ENCODE results near the gene FCRLB.
A peak's percentile ranks its signal among the peaks of the same experiment; 100 is the strongest.

FCRLB gene

DNA sequence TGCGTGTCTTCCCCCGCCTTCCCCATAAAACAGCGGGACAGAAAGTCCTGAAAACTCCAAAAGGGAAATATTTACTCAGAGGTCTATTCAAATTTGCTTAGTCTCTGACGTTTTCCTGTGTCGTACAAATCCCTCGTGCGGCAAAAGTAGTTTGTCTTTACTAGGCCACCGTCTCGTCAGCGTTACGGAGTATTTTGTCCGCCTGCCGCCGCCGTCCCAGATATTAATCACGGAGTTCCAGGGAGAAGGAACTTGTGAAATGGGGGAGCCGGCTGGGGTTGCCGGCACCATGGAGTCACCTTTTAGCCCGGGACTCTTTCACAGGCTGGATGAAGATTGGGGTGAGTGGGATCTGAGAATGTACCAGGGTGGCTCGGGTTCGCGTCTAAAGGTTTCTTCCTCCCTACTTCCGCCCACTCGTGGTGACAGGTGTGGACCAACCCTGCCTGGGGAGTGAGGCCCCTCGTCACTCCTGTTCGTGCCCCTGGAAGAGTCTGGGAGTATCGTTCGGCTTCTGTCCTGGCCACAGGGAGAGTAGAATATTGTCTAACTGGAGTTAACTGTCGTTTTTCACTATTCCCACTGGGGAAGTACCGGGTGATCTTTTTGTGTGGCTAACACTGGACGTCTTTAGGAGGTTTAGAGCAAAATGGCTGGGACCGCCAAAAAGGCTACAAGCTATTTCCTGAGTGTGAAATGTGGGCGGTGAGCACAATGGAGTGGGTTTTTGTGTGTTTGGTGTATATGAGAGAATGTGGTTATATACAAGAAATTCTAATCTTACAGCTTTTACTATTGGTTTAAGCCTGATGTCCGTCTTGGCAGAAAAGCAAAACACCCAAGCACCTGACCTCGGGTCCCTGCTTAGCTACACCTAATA lies 45.0 kb downstream of the FCRLB start, which contains the start of gene ATF6 (continued):
- TF ChIP-seq, protein P1, sequence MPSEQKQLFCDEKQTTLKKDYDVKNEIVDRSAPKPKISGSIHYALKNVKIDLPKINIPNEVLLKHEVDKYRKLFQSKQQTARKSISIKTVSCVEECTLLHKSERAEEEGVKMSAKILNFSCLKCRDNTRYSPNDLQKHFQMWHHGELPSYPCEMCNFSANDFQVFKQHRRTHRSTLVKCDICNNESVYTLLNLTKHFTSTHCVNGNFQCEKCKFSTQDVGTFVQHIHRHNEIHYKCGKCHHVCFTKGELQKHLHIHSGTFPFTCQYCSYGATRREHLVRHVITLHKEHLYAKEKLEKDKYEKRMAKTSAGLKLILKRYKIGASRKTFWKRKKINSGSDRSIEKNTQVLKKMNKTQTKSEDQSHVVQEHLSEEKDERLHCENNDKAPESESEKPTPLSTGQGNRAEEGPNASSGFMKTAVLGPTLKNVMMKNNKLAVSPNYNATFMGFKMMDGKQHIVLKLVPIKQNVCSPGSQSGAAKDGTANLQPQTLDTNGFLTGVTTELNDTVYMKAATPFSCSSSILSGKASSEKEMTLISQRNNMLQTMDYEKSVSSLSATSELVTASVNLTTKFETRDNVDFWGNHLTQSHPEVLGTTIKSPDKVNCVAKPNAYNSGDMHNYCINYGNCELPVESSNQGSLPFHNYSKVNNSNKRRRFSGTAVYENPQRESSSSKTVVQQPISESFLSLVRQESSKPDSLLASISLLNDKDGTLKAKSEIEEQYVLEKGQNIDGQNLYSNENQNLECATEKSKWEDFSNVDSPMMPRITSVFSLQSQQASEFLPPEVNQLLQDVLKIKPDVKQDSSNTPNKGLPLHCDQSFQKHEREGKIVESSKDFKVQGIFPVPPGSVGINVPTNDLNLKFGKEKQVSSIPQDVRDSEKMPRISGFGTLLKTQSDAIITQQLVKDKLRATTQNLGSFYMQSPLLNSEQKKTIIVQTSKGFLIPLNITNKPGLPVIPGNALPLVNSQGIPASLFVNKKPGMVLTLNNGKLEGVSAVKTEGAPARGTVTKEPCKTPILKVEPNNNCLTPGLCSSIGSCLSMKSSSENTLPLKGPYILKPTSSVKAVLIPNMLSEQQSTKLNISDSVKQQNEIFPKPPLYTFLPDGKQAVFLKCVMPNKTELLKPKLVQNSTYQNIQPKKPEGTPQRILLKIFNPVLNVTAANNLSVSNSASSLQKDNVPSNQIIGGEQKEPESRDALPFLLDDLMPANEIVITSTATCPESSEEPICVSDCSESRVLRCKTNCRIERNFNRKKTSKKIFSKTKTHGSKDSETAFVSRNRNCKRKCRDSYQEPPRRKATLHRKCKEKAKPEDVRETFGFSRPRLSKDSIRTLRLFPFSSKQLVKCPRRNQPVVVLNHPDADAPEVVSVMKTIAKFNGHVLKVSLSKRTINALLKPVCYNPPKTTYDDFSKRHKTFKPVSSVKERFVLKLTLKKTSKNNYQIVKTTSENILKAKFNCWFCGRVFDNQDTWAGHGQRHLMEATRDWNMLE (tag by site-specific recombination; conservative IDR thresholded peaks at IDR 0.05; ENCODE audit: low read depth): peak; percentile 55
- no peak for TF ChIP-seq ZNF658 (tag by site-specific recombination; IDR thresholded peaks at IDR 0.05)
- TF ChIP-seq, protein P2, sequence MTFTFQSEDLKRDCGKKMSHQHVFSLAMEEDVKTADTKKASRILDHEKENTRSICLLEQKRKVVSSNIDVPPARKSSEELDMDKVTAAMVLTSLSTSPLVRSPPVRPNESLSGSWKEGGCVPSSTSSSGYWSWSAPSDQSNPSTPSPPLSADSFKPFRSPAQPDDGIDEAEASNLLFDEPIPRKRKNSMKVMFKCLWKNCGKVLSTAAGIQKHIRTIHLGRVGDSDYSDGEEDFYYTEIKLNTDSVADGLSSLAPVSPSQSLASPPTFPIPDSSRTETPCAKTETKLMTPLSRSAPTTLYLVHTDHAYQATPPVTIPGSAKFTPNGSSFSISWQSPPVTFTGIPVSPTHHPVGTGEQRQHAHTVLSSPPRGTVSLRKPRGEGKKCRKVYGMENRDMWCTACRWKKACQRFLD (tag by site-specific recombination; IDR thresholded peaks at IDR 0.05): no peak
- 0 out of 2 replicates have a peak, but pooled peaks have one; percentile 35 for TF ChIP-seq FEZF1 (tag by site-specific recombination; IDR thresholded peaks at IDR 0.05)
- TF ChIP-seq, protein P3, sequence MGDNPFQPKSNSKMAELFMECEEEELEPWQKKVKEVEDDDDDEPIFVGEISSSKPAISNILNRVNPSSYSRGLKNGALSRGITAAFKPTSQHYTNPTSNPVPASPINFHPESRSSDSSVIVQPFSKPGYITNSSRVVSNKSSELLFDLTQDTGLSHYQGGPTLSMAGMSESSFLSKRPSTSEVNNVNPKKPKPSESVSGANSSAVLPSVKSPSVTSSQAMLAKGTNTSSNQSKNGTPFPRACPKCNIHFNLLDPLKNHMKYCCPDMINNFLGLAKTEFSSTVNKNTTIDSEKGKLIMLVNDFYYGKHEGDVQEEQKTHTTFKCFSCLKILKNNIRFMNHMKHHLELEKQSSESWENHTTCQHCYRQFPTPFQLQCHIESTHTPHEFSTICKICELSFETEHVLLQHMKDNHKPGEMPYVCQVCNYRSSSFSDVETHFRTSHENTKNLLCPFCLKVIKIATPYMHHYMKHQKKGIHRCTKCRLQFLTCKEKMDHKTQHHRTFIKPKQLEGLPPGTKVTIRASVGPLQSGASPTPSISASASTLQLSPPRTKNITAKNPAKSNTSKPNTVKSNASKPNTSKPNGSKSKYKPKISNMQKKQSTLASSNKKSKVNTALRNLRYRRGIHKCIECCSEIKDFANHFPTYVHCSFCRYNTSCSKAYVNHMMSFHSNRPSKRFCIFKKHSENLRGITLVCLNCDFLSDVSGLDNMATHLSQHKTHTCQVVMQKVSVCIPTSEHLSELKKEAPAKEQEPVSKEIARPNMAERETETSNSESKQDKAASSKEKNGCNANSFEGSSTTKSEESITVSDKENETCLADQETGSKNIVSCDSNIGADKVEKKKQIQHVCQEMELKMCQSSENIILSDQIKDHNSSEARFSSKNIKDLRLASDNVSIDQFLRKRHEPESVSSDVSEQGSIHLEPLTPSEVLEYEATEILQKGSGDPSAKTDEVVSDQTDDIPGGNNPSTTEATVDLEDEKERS (tag by site-specific recombination; IDR thresholded peaks at IDR 0.05): no peak
- TF ChIP-seq, protein P4, sequence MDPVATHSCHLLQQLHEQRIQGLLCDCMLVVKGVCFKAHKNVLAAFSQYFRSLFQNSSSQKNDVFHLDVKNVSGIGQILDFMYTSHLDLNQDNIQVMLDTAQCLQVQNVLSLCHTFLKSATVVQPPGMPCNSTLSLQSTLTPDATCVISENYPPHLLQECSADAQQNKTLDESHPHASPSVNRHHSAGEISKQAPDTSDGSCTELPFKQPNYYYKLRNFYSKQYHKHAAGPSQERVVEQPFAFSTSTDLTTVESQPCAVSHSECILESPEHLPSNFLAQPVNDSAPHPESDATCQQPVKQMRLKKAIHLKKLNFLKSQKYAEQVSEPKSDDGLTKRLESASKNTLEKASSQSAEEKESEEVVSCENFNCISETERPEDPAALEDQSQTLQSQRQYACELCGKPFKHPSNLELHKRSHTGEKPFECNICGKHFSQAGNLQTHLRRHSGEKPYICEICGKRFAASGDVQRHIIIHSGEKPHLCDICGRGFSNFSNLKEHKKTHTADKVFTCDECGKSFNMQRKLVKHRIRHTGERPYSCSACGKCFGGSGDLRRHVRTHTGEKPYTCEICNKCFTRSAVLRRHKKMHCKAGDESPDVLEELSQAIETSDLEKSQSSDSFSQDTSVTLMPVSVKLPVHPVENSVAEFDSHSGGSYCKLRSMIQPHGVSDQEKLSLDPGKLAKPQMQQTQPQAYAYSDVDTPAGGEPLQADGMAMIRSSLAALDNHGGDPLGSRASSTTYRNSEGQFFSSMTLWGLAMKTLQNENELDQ (tag by site-specific recombination; IDR thresholded peaks at IDR 0.05; ENCODE audit: low read depth): no peak
- TF ChIP-seq ZNF354C (tag by site-specific recombination; IDR thresholded peaks at IDR 0.05; ENCODE audit: borderline replicate concordance, low read depth): no peak
- TF ChIP-seq ZNF510 (tag by site-specific recombination; IDR thresholded peaks at IDR 0.05; ENCODE audit: insufficient replicate concordance): no peak
- TF ChIP-seq, protein P5, sequence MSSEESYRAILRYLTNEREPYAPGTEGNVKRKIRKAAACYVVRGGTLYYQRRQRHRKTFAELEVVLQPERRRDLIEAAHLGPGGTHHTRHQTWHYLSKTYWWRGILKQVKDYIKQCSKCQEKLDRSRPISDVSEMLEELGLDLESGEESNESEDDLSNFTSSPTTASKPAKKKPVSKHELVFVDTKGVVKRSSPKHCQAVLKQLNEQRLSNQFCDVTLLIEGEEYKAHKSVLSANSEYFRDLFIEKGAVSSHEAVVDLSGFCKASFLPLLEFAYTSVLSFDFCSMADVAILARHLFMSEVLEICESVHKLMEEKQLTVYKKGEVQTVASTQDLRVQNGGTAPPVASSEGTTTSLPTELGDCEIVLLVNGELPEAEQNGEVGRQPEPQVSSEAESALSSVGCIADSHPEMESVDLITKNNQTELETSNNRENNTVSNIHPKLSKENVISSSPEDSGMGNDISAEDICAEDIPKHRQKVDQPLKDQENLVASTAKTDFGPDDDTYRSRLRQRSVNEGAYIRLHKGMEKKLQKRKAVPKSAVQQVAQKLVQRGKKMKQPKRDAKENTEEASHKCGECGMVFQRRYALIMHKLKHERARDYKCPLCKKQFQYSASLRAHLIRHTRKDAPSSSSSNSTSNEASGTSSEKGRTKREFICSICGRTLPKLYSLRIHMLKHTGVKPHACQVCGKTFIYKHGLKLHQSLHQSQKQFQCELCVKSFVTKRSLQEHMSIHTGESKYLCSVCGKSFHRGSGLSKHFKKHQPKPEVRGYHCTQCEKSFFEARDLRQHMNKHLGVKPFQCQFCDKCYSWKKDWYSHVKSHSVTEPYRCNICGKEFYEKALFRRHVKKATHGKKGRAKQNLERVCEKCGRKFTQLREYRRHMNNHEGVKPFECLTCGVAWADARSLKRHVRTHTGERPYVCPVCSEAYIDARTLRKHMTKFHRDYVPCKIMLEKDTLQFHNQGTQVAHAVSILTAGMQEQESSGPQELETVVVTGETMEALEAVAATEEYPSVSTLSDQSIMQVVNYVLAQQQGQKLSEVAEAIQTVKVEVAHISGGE (tag by site-specific recombination; conservative IDR thresholded peaks at IDR 0.05; ENCODE audit: low read depth): peak; percentile 98
- TF ChIP-seq, protein P6, sequence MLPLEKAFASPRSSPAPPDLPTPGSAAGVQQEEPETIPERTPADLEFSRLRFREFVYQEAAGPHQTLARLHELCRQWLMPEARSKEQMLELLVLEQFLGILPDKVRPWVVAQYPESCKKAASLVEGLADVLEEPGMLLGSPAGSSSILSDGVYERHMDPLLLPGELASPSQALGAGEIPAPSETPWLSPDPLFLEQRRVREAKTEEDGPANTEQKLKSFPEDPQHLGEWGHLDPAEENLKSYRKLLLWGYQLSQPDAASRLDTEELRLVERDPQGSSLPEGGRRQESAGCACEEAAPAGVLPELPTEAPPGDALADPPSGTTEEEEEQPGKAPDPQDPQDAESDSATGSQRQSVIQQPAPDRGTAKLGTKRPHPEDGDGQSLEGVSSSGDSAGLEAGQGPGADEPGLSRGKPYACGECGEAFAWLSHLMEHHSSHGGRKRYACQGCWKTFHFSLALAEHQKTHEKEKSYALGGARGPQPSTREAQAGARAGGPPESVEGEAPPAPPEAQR (tag by site-specific recombination; IDR thresholded peaks at IDR 0.05): no peak
- TF ChIP-seq, protein P7, sequence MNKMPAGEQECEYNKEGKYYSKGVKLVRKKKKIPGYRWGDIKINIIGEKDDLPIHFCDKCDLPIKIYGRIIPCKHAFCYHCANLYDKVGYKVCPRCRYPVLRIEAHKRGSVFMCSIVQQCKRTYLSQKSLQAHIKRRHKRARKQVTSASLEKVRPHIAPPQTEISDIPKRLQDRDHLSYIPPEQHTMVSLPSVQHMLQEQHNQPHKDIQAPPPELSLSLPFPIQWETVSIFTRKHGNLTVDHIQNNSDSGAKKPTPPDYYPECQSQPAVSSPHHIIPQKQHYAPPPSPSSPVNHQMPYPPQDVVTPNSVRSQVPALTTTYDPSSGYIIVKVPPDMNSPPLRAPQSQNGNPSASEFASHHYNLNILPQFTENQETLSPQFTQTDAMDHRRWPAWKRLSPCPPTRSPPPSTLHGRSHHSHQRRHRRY (tag by site-specific recombination; IDR thresholded peaks at IDR 0.05): no peak
- peak; percentile 64 for TF ChIP-seq KLF8 (tag by site-specific recombination; IDR thresholded peaks at IDR 0.05)
- TF ChIP-seq, protein P8, sequence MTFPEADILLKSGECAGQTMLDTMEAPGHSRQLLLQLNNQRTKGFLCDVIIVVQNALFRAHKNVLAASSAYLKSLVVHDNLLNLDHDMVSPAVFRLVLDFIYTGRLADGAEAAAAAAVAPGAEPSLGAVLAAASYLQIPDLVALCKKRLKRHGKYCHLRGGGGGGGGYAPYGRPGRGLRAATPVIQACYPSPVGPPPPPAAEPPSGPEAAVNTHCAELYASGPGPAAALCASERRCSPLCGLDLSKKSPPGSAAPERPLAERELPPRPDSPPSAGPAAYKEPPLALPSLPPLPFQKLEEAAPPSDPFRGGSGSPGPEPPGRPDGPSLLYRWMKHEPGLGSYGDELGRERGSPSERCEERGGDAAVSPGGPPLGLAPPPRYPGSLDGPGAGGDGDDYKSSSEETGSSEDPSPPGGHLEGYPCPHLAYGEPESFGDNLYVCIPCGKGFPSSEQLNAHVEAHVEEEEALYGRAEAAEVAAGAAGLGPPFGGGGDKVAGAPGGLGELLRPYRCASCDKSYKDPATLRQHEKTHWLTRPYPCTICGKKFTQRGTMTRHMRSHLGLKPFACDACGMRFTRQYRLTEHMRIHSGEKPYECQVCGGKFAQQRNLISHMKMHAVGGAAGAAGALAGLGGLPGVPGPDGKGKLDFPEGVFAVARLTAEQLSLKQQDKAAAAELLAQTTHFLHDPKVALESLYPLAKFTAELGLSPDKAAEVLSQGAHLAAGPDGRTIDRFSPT (tag by site-specific recombination; IDR thresholded peaks at IDR 0.05): no peak
- TF ChIP-seq ZFHX2 (tag by site-specific recombination; conservative IDR thresholded peaks at IDR 0.05): peak; percentile 81
- peak; percentile 57 for TF ChIP-seq KLF10 (tag by site-specific recombination; IDR thresholded peaks at IDR 0.05)
- TF ChIP-seq ZNF140 (tag by site-specific recombination; IDR thresholded peaks at IDR 0.05): no peak

All from HEK293 (cell line).